ENCODE measurements around the gene PPP6R2. TPM values are rescaled to one million over a fixed set of nuclear protein-coding genes. Genes with fewer than 3 reads are reported as not detected.

PPP6R2 gene
- polyA plus RNA-seq, 1 donor (not counting 4 experiments of a cell fraction or from before 2014, with no cell fraction given): 19.8 TPM

- FAIRE-seq (no peak), DNase-seq (ENCODE audit: low read depth, low spot score) (no peak)
- no peak for TF ChIP-seq CTCF (optimal IDR thresholded peaks at IDR 0.05 in 1 of 3, IDR thresholded peaks at IDR 0.05 in 1 of 3, conservative IDR thresholded peaks at IDR 0.05 in 1 of 3; ENCODE audit: extremely low read depth in 1 of 3, insufficient read depth in 2 of 3, low read length in 3 of 3)
- TF ChIP-seq EZH2 (IDR thresholded peaks at IDR 0.05; ENCODE audit: low read length): no peak
- Histone ChIP-seq H2AFZ (ENCODE audit: control insufficient read depth, low read length) (no peak overlapping the region), H3K9me1 (ENCODE audit: control insufficient read depth, extremely low read depth, insufficient read depth, low read length) (peaks cover 4% of the 10 kb centered on the region), H3K4me3 (ENCODE audit: control insufficient read depth in 2 of 3, extremely low read depth in 1 of 3, insufficient read depth in 2 of 3, low read depth in 1 of 3, low read length in 3 of 3) (no peak overlapping the region), H3K4me1 (ENCODE audit: control insufficient read depth, extremely low read depth, insufficient read depth, low read length) (no peaks in the 10 kb centered on the region), H4K20me1 (ENCODE audit: control insufficient read depth, extremely low read depth, insufficient read depth, low read length) (peaks cover 12% of the 10 kb centered on the region), H3K9me3 (ENCODE audit: control insufficient read depth, low read depth, low read length) (no peaks in the 10 kb centered on the region), H3K4me2 (ENCODE audit: control insufficient read depth, extremely low read depth, insufficient read depth, low read depth, low read length) (no peak overlapping the region), H3K79me2 (ENCODE audit: control insufficient read depth, insufficient read depth, low read length) (peaks cover 52% of the 10 kb centered on the region), H3K9ac (ENCODE audit: control insufficient read depth, extremely low read depth, insufficient read depth, low read length) (no peak overlapping the region), H3K27me3 (ENCODE audit: control insufficient read depth, extremely low read depth, insufficient read depth, low read length) (no peaks in the 10 kb centered on the region), H3K36me3 (ENCODE audit: control insufficient read depth in 2 of 2, extremely low read depth in 1 of 2, insufficient read depth in 2 of 2, low read length in 2 of 2) (peaks cover 7 to 11% of the 10 kb centered on the region in 2 experiments), H3K27ac (ENCODE audit: control insufficient read depth, insufficient read depth, low read length) (no peak overlapping the region)
- dilution Hi-C loops (cut with MboI; ENCODE audit: extremely low pct_ligation_motif_present, low sequenced_read_pairs): no loop called here
These were observed 14.1 kb downstream of the PPP6R2 start for GRCh38 chr22:50357222-50357621.

- Histone ChIP-seq H3K4me2 (ENCODE audit: control insufficient read depth, extremely low read depth, insufficient read depth, low read depth, low read length) (no peak overlapping the region), H3K79me2 (ENCODE audit: control insufficient read depth, insufficient read depth, low read length) (peaks cover 57% of the 10 kb centered on the region), H2AFZ (ENCODE audit: control insufficient read depth, low read length) (no peak overlapping the region), H3K27ac (ENCODE audit: control insufficient read depth, insufficient read depth, low read length) (no peak overlapping the region), H3K27me3 (ENCODE audit: control insufficient read depth, extremely low read depth, insufficient read depth, low read length) (no peaks in the 10 kb centered on the region), H3K9me1 (ENCODE audit: control insufficient read depth, extremely low read depth, insufficient read depth, low read length) (peaks cover 4% of the 10 kb centered on the region), H3K9ac (ENCODE audit: control insufficient read depth, extremely low read depth, insufficient read depth, low read length) (no peak overlapping the region), H3K4me1 (ENCODE audit: control insufficient read depth, extremely low read depth, insufficient read depth, low read length) (no peaks in the 10 kb centered on the region), H3K4me3 (ENCODE audit: control insufficient read depth in 2 of 3, extremely low read depth in 1 of 3, insufficient read depth in 2 of 3, low read depth in 1 of 3, low read length in 3 of 3) (no peak overlapping the region), H3K9me3 (ENCODE audit: control insufficient read depth, low read depth, low read length) (no peaks in the 10 kb centered on the region), H4K20me1 (ENCODE audit: control insufficient read depth, extremely low read depth, insufficient read depth, low read length) (peaks cover 12% of the 10 kb centered on the region), H3K36me3 (ENCODE audit: control insufficient read depth in 2 of 2, extremely low read depth in 1 of 2, insufficient read depth in 2 of 2, low read length in 2 of 2) (peaks cover 10 to 14% of the 10 kb centered on the region in 2 experiments)
- dilution Hi-C loops (cut with MboI; ENCODE audit: extremely low pct_ligation_motif_present, low sequenced_read_pairs): no loop called here
- TF ChIP-seq CTCF (optimal IDR thresholded peaks at IDR 0.05 in 1 of 3, IDR thresholded peaks at IDR 0.05 in 1 of 3, conservative IDR thresholded peaks at IDR 0.05 in 1 of 3; ENCODE audit: extremely low read depth in 1 of 3, insufficient read depth in 2 of 3, low read length in 3 of 3) (no peak), EZH2 (IDR thresholded peaks at IDR 0.05; ENCODE audit: low read length) (no peak)
- FAIRE-seq (no peak), DNase-seq (ENCODE audit: low read depth, low spot score) (no peak)
These were observed 14.6 kb downstream of the PPP6R2 start for GRCh38 chr22:50357756-50358155.

All from keratinocyte (primary cell).